Mucosa of descending colon (tissue), 3 donors: ENCODE results near the gene CLRN3. TPM values are rescaled to one million over a fixed set of nuclear protein-coding genes. Genes with fewer than 3 reads are reported as not detected.

Experiments used
- ATAC-seq: fragments of 200-7000 bp; cut with Tn5 transposase; one replicate; pipeline ENCODE4 v1.9.1; 2020; ENCODE audit warnings: mild to moderate bottlenecking, moderate library complexity
- DNase-seq, 3 donors: peaks; one replicate each; pipeline ENCODE4 v3.0.0-alpha.2; 2020
- H3K36me3 ChIP-seq: fragments of 200-600 bp; one replicate; pipeline ENCODE4 v1.8.0; 2021; ENCODE audit warnings: low read depth, mild to moderate bottlenecking
- H3K4me1 ChIP-seq: fragments of 200-600 bp; one replicate; pipeline ENCODE4 v1.8.0; 2021; ENCODE audit warnings: low read depth, mild to moderate bottlenecking
- H3K4me3 ChIP-seq: fragments of 200-600 bp; one replicate; pipeline ENCODE4 v1.8.0; 2021; ENCODE audit warnings: mild to moderate bottlenecking
- H3K9me3 ChIP-seq: fragments of 200-600 bp; one replicate; pipeline ENCODE4 v1.8.0; 2021; ENCODE audit warnings: mild to moderate bottlenecking
- CTCF ChIP-seq: fragments of 200-600 bp; IDR thresholded peaks from one replicate; pipeline ENCODE4 v1.8.0; 2022; ENCODE audit warnings: antibody characterized with exemption, mild to moderate bottlenecking
- intact Hi-C, 2 donors: fragments of 100-400 bp; cut with DNase I in 1 of 2; cut with micrococcal nuclease in 1 of 2; formaldehyde crosslinking; loops; one replicate each; pipeline versions ENCODE4 v1.11.0 to v1.11.1; 2022; cut with DNase I, micrococcal nuclease
- total RNA-seq, 3 donors: library from RNA; stranded (reverse); fragmentation: NEBNext Ultra II Directional in 2 of 3; extraction: Animal tissue kit (Norgen Biotek cat#: 25700) in 2 of 3; gene quantifications; one replicate each; pipeline versions ENCODE4 v1.2.1 to v1.2.4, GENCODE V29; 2021 to 2023
- donor health status: DM: no; HTN: no; CAD: no; lungs with moderate emphysema.
- donor health status: DM: no; HTN: no; CAD: no.
- donor health status: DM: no; HTN: yes; CAD: no.

The CLRN3 gene
- total RNA-seq, 3 donors from 2014 or later: 62.3 to 176 (median 121) TPM

- intact Hi-C loops: loop anchor here in 1 of 2 donors (5.0 kb wide), 1 partner anchor 56 kb away; no protein-coding TSS in a partner anchor
- H3K9me3 ChIP-seq: no peaks in the 10 kb centered on the region
- DNase-seq: no peak
- no peak for TF ChIP-seq CTCF
- ATAC-seq: peak; percentile 47
- H3K4me1 ChIP-seq: no peaks in the 10 kb centered on the region
- no peaks in the 10 kb centered on the region for H3K36me3 ChIP-seq
- H3K4me3 ChIP-seq: no peak overlapping the region
Observed at GRCh38 chr10:127921753-127922145, 29.0 kb upstream of the CLRN3 start.

- no peak overlapping the region for H3K4me3 ChIP-seq
- ATAC-seq: no peak
- intact Hi-C loops: loop anchor here in 1 of 2 donors (5.0 kb wide), 1 partner anchor 56 kb away; no protein-coding TSS in a partner anchor
- TF ChIP-seq CTCF: no peak
- H3K9me3 ChIP-seq: no peaks in the 10 kb centered on the region
- no peaks in the 10 kb centered on the region for H3K4me1 ChIP-seq
- no peaks in the 10 kb centered on the region for H3K36me3 ChIP-seq
- DNase-seq: no peak
Observed at GRCh38 chr10:127921075-127921752, 28.5 kb upstream of the CLRN3 start.

- DNase-seq: no peak
- intact Hi-C loops: loop anchor here in 1 of 2 donors (5.0 kb wide), 1 partner anchor 57 kb away; no protein-coding TSS in a partner anchor
- TF ChIP-seq CTCF: no peak
- Histone ChIP-seq H3K36me3 (no peaks in the 10 kb centered on the region), H3K4me1 (no peaks in the 10 kb centered on the region), H3K9me3 (no peaks in the 10 kb centered on the region), H3K4me3 (no peak overlapping the region)
- no peak for ATAC-seq
Observed at GRCh38 chr10:127920306-127921074, 27.7 kb upstream of the CLRN3 start.

GRCh38 chr10:127919418-127920271 lies 26.9 kb upstream of the CLRN3 start:
- Histone ChIP-seq H3K9me3 (no peaks in the 10 kb centered on the region), H3K4me1 (no peaks in the 10 kb centered on the region), H3K36me3 (no peaks in the 10 kb centered on the region), H3K4me3 (no peak overlapping the region)
- intact Hi-C loops: loop anchor here in 1 of 2 donors (5.0 kb wide), 1 partner anchor 58 kb away; no protein-coding TSS in a partner anchor
- DNase-seq (no peak), ATAC-seq (peak; percentile 46)
- TF ChIP-seq CTCF: no peak

- H3K4me3 ChIP-seq: no peak overlapping the region
- H3K4me1 ChIP-seq: no peaks in the 10 kb centered on the region
- H3K36me3 ChIP-seq: no peaks in the 10 kb centered on the region
- H3K9me3 ChIP-seq: no peaks in the 10 kb centered on the region
- ATAC-seq (no peak), DNase-seq (no peak)
- intact Hi-C loops: no loop called here
- TF ChIP-seq CTCF: no peak
Observed at GRCh38 chr10:127918572-127918971, 25.8 kb upstream of the CLRN3 start.
